HG03558 (cell line): ENCODE results near the gene IFIT3.
"Not testable (repeated sequence)": the region's sequence is repeated elsewhere in the genome, so short reads cannot be mapped to it uniquely, and the experiment has no call there.

Experiments used
- ATAC-seq: cut with Tn5 transposase; IDR thresholded peaks from one replicate; pipeline ENCODE4 v1.9.1; 2021; ENCODE audit warnings: moderate number of reproducible peaks; ENCODE audit not compliant: unreplicated experiment; ENCODE audit errors: extremely low read depth

Gene IFIT3

GRCh38 chr10:89303161-89303560, 24.6 kb upstream of the IFIT3 start:
- ATAC-seq: no peak

- ATAC-seq: no peak
These were observed 23.8 kb upstream of the IFIT3 start for GRCh38 chr10:89304026-89304425.

- ATAC-seq: no peak
These were observed 23.4 kb upstream of the IFIT3 start for GRCh38 chr10:89304446-89304845.

GRCh38 chr10:89304925-89305324, 22.9 kb upstream of the IFIT3 start:
- no peak for ATAC-seq

GRCh38 chr10:89305766-89306433, 21.9 kb upstream of the IFIT3 start:
- ATAC-seq: no peak

- no peak for ATAC-seq
These were observed 21.1 kb upstream of the IFIT3 start for GRCh38 chr10:89306434-89307268.

GRCh38 chr10:89307269-89307577, 20.6 kb upstream of the IFIT3 start:
- no peak for ATAC-seq

GRCh38 chr10:89308266-89308665, 19.5 kb upstream of the IFIT3 start:
- no peak for ATAC-seq

GRCh38 chr10:89308736-89309135, 19.1 kb upstream of the IFIT3 start:
- no peak for ATAC-seq

GRCh38 chr10:89309156-89310055, 18.4 kb upstream of the IFIT3 start:
- no peak for ATAC-seq

- ATAC-seq: no peak
These were observed 17.5 kb upstream of the IFIT3 start for GRCh38 chr10:89310056-89310893.

- no peak for ATAC-seq
These were observed 14.8 kb upstream of the IFIT3 start for GRCh38 chr10:89312973-89313372.

GRCh38 chr10:89314676-89315075, 13.1 kb upstream of the IFIT3 start:
- no peak for ATAC-seq

GRCh38 chr10:89318047-89318446, 9.8 kb upstream of the IFIT3 start:
- ATAC-seq: not testable (repeated sequence)

GRCh38 chr10:89325081-89325480, 2.7 kb upstream of the IFIT3 start:
- not testable (repeated sequence) for ATAC-seq

- not testable (repeated sequence) for ATAC-seq
These were observed 1.9 kb upstream of the IFIT3 start for GRCh38 chr10:89325856-89326255.

- no peak for ATAC-seq
These were observed 1.4 kb downstream of the IFIT3 start for GRCh38 chr10:89329151-89329550.

GRCh38 chr10:89330014-89330413, 2.2 kb downstream of the IFIT3 start:
- not testable (repeated sequence) for ATAC-seq

GRCh38 chr10:89330537-89331212, 2.9 kb downstream of the IFIT3 start:
- ATAC-seq: no peak
